Endothelial cell (in vitro differentiated cells): ENCODE results near the gene MAJIN. TPM values are rescaled to one million over a fixed set of nuclear protein-coding genes. Genes with fewer than 3 reads are reported as not detected.
A peak's percentile ranks its signal among the peaks of the same experiment; 100 is the strongest.

ENCODE experiments used
- DNase-seq: peaks from one replicate; pipeline ENCODE4 v3.0.0; 2021; ENCODE audit warnings: low spot score
- H3K27ac Mint-ChIP-seq: one replicate; pipeline ENCODE4 v1.8.0; 2021; ENCODE audit warnings: mixed read lengths, inconsistent platforms; ENCODE audit not compliant: unreplicated experiment
- H3K27me3 Mint-ChIP-seq: one replicate; pipeline ENCODE4 v1.8.0; 2021; ENCODE audit warnings: mild to moderate bottlenecking, moderate library complexity, mixed read lengths, inconsistent platforms; ENCODE audit not compliant: unreplicated experiment
- H3K36me3 Mint-ChIP-seq: one replicate; pipeline ENCODE4 v1.8.0; 2021; ENCODE audit warnings: mild to moderate bottlenecking, low read depth, mixed read lengths, inconsistent platforms; ENCODE audit not compliant: unreplicated experiment
- H3K4me1 Mint-ChIP-seq: one replicate; pipeline ENCODE4 v1.8.0; 2021; ENCODE audit warnings: mild to moderate bottlenecking, mixed read lengths, inconsistent platforms; ENCODE audit not compliant: unreplicated experiment
- H3K4me3 Mint-ChIP-seq: one replicate; pipeline ENCODE4 v1.8.0; 2021; ENCODE audit warnings: mild to moderate bottlenecking, mixed read lengths, inconsistent platforms; ENCODE audit not compliant: unreplicated experiment
- H3K9me3 Mint-ChIP-seq: one replicate; pipeline ENCODE4 v1.8.0; 2021; ENCODE audit warnings: mixed read lengths, inconsistent platforms; ENCODE audit not compliant: unreplicated experiment
- long read RNA-seq: library from polyadenylated mRNA; unstranded; transcript quantifications from one replicate; pipeline ENCODE4 v2.0.0, GENCODE V29; 2020; ENCODE audit not compliant: unreplicated experiment
- total RNA-seq: library from RNA; stranded (reverse); fragmentation: NEBNext Ultra II Directional; extraction: Animal tissue kit (Norgen Biotek cat#: 25700); gene quantifications from one replicate; pipeline ENCODE4 v1.2.1, GENCODE V29; 2021; ENCODE audit not compliant: unreplicated experiment
- TF ChIP-seq, protein P1 (sequence below): fragments of 200-600 bp; sonication (generic); IDR thresholded peaks from one replicate; pipeline ENCODE4 v1.5.0; 2021; ENCODE audit warnings: antibody characterized with exemption; ENCODE audit not compliant: unreplicated experiment

Gene MAJIN, protein sequence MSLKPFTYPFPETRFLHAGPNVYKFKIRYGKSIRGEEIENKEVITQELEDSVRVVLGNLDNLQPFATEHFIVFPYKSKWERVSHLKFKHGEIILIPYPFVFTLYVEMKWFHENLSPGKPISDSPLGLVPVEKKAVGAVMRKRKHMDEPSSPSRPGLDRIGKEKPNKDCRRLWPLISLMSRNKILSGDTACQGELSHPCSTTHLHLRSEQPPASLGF
- total RNA-seq, result not detected
- long read RNA-seq, result 0 reads

DNA sequence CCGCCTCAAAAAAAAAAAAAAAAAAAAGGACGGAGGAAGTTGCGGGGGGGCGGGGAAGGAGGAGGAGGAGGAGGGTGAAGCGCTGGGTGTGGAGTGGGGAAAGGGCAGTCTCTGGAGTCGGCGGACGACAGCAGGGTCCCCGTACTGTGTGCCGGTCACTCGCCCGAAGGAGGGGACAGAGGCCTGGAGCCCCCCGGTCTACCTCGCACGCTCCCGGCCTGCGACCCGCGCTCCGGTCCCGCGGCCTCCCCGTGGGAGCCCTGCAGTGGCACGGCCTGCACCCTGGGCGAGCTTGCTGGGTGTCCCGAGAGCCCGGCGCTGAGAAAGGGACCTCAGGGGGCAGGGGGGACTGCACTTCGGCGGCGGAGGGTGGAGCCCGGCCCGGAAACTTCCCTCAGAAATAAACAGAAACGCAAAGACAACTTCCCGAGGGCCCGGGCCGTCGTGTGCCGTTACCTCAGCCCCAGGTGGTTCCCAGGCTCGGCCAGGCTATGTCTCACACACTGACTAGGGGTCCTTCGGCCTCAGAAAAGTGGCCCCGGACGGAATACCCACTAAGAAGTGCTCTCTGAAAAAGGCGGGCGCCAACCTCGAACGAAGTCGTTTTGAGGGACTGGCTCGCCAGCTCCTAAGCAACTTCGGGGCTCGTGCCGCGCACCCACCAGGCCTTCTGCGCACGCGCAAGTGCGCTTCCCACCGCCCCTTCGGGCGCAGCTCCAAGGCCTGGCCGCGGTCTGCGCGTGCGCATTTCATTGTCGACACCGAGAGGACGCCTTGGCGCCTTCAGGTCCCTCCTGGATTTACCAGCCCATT lies at the start of gene MAJIN:
MAJIN (minus strand) TSS at position 688 of the 813 bp plus-strand sequence. CDS start 12,703 bp downstream, outside the sequence.
- Mint-ChIP-seq H3K27me3 (no peaks in the 10 kb centered on the region), H3K4me1 (no peaks in the 10 kb centered on the region), H3K9me3 (no peaks in the 10 kb centered on the region), H3K4me3 (no peak within 1 kb of the TSS), H3K36me3 (no peaks in the 10 kb centered on the region), H3K27ac (no peak within 1 kb of the TSS)
- DNase-seq, result no peak
- TF ChIP-seq, protein P1, sequence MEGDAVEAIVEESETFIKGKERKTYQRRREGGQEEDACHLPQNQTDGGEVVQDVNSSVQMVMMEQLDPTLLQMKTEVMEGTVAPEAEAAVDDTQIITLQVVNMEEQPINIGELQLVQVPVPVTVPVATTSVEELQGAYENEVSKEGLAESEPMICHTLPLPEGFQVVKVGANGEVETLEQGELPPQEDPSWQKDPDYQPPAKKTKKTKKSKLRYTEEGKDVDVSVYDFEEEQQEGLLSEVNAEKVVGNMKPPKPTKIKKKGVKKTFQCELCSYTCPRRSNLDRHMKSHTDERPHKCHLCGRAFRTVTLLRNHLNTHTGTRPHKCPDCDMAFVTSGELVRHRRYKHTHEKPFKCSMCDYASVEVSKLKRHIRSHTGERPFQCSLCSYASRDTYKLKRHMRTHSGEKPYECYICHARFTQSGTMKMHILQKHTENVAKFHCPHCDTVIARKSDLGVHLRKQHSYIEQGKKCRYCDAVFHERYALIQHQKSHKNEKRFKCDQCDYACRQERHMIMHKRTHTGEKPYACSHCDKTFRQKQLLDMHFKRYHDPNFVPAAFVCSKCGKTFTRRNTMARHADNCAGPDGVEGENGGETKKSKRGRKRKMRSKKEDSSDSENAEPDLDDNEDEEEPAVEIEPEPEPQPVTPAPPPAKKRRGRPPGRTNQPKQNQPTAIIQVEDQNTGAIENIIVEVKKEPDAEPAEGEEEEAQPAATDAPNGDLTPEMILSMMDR, result no peak

DNA sequence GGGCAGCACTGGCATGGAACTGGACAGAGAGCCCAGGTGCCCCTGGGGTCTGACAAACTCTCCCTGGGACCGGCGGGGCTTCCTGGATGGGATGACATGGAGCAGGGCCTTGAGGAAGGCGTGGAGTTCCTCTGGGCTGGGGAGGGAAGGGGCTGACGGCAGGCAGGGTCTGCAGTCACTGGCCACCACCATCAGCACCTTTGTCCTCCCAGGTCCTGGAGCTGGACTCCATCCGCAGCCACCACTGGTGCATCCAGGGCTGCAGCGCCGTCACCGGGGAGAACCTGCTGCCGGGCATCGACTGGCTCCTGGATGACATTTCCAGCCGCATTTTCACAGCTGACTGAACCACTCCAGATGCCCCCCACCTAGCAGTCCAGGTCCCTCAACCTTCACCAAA lies 49.6 kb upstream of the MAJIN start:
- H3K4me1 Mint-ChIP-seq, result peaks cover 5% of the 10 kb centered on the region
- H3K4me3 Mint-ChIP-seq, result peak overlapping the region; percentile 21
- no peak for DNase-seq
- no peak overlapping the region for H3K27ac Mint-ChIP-seq
- H3K9me3 Mint-ChIP-seq, result no peaks in the 10 kb centered on the region
- H3K27me3 Mint-ChIP-seq, result no peaks in the 10 kb centered on the region
- H3K36me3 Mint-ChIP-seq, result peaks cover 9% of the 10 kb centered on the region
- TF ChIP-seq, protein P1, result no peak

DNA sequence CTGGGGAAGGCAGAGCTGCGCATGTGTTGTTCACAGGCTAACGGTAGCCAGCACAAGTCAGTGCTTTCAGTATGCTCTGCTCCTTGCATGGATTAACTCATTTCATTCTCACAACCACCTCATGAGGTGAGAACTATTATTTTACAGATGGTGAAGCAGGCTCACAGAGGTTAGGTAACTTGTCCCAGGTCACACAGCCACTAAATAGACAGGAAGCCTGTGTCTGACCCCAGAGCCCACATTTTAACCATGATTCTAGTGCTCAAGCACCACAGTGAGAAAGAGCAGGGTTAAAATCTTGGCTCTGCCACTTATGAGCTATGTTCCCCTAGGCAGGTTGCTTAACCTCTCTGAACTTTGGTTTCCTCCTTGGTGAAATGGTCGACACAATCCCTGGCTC lies 49.1 kb upstream of the MAJIN start:
- Mint-ChIP-seq H3K9me3 (no peaks in the 10 kb centered on the region), H3K4me1 (peaks cover 7% of the 10 kb centered on the region), H3K27ac (no peak overlapping the region), H3K36me3 (peaks cover 13% of the 10 kb centered on the region), H3K27me3 (no peaks in the 10 kb centered on the region), H3K4me3 (peak overlapping the region; percentile 21)
- no peak for DNase-seq
- TF ChIP-seq, protein P1, result no peak

- Mint-ChIP-seq H3K4me3 (peak overlapping the region; percentile 68), H3K9me3 (no peaks in the 10 kb centered on the region)
Observed at GRCh38 chr11:65019824-65020223, 47.9 kb upstream of the MAJIN start.

More at GRCh38 chr11:65019824-65020223, 47.9 kb upstream of the MAJIN start:
- no peak overlapping the region for H3K27ac Mint-ChIP-seq
- peaks cover 2% of the 10 kb centered on the region for H3K27me3 Mint-ChIP-seq
- DNase-seq, result no peak
- peaks cover 13% of the 10 kb centered on the region for H3K36me3 Mint-ChIP-seq
- TF ChIP-seq, protein P1, result no peak
- peaks cover 7% of the 10 kb centered on the region for H3K4me1 Mint-ChIP-seq
